K562 (cell line): ENCODE measurements around the gene AGMO.

ENCODE experiments used
- MAZ ChIP-seq, 2 experiments: fragments of 450-650 bp in 1 of 2; sonication (generic) in 1 of 2; formaldehyde crosslinking; IDR thresholded peaks in 1 of 2; conservative IDR thresholded peaks in 1 of 2; 2 replicates each; pipeline versions ENCODE4 v1.4.0 to v1.5.0; 2020; ENCODE audit warnings: mild to moderate bottlenecking in 1 of 2, missing genetic modification reagents in 1 of 2
- NKRF ChIP-seq: fragments of 450-650 bp; IDR thresholded peaks from 2 replicates; pipeline ENCODE4 v1.6.1; 2016; ENCODE audit warnings: borderline replicate concordance
- POLR2A ChIP-seq: fragments of 450-650 bp; conservative IDR thresholded peaks from 2 replicates; pipeline ENCODE4 v1.6.1; 2016

GRCh38 chr7:15159261-15159660, 402.6 kb downstream of the AGMO start:
- no peak for TF ChIP-seq NKRF
- no peak for TF ChIP-seq MAZ (CRISPR knock-in tag; conservative IDR thresholded peaks at IDR 0.05 in 1 of 2, IDR thresholded peaks at IDR 0.05 in 1 of 2)
- no peak for TF ChIP-seq POLR2A
